GM19328 (cell line): ENCODE results near the gene C8G.

Experiments used
- ATAC-seq: cut with Tn5 transposase; IDR thresholded peaks from one replicate; pipeline ENCODE4 v1.9.1; 2021; ENCODE audit warnings: mild to moderate bottlenecking, moderate library complexity; ENCODE audit not compliant: unreplicated experiment

C8G gene

GRCh38 chr9:136952876-136953770 lies 8.1 kb downstream of the C8G start:
- no peak for ATAC-seq

GRCh38 chr9:136953771-136954269 lies 8.8 kb downstream of the C8G start:
- no peak for ATAC-seq

DNA sequence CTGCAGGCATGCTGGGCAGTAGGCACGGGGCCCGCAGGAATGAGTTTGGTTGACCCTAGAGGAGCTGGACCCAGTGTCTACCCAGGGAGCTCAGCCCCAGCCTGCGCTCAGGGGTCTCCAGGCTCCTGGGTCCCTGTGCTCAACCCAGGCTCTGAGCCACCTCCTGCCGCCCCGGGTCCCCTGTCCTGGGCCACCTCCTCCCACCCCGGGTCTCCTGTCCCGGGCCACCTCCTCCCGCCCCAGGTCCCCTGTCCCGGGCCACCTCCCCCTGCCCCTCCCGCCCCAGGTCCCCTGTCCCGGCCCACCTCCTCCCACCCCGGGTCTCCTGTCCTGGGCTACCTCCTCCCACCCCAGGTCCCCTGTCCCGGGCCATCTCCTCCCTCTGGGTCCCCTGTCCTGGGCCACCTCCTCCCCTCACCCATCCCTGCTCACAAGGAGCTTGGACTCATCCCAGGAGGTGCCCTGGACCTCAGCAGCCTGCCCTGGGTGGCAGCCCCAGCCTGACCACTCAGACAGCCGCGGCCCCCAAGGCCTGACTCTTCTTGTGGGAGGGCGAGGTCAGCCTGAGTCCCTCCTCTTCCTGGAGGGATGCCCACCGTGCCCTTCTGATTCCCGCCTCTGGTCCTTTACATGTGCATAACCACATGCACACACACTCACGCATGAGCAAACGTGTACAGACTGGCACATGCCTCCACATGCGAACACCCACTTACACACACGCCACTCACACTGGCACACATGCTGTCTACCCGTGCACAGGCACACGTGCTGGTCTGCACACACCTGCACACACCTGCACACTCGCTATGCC lies 9.4 kb downstream of the C8G start:
- ATAC-seq: no peak

GRCh38 chr9:136955202-136955942 lies 10.3 kb downstream of the C8G start:
- ATAC-seq: no peak

GRCh38 chr9:136955943-136956335 lies 10.9 kb downstream of the C8G start:
- no peak for ATAC-seq

GRCh38 chr9:136956604-136957003 lies 11.6 kb downstream of the C8G start:
- ATAC-seq: no peak

- no peak for ATAC-seq
Observed at GRCh38 chr9:136957461-136957860, 12.4 kb downstream of the C8G start.

GRCh38 chr9:136957901-136958300 lies 12.9 kb downstream of the C8G start:
- no peak for ATAC-seq

DNA sequence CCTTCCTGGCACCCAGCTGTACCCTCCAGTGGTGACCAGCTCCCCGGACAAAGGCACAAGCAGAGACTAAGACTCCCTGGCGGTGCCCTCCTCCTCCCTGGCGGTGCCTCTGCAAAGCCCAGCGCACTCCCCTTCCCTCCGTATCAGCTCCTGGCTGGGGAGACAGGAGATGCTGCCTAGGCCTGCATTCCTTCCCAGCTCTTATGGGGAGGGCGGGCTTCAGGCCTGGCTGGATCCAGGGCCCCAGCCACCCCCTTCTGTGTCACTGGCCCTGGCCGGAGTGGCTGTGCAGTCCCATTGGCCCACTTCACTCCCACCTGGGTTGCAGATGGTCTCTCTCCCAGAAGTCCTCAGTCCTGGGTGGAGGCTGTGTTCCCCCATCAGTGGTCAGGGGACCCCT lies 13.4 kb downstream of the C8G start:
- no peak for ATAC-seq

DNA sequence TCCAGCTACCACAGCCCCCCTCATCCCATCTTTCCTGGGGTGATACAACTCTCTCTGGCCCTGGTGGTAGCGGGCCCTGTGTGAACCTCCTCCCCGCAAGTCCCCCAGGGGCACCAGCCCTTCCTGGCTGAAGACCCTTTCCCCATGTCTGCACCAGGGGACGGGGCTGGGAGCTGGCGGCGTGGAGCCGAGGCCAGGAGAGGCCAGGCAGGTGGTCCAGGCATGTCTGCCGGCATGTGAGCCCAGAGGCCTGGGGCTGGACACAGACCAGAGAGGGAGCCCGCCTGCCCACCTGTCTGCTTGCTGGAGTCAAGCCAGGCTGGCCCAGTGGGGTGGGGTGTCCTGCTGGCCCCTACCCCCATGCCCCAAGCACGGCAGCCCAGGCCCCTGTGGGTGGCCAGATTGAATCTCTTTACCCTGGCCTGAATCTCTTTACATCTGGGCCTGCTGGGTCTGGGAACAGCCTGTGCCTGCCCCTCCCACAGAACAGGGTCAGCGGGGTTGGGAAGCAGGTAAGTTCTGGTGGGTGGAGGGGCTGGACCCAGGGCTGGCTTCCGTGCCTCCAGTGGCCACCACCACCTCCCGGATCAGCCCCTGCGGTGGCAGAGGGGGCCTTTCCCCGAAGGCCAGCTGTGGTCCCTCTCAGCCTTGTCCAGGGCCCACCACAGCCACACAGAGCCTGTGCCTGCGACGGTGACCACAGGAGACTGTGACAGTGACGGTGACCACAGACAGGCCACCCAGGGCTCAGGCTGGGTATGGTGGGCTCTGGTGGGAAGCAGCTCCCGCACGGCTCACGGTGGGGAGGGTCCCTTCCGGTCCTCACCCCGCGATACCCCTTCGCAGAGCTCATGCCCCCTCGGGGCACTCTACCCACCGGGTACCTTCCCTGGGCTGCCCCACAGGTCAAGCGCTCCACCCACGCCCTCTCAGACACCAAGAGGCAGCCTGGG lies 14.1 kb downstream of the C8G start:
- no peak for ATAC-seq

DNA sequence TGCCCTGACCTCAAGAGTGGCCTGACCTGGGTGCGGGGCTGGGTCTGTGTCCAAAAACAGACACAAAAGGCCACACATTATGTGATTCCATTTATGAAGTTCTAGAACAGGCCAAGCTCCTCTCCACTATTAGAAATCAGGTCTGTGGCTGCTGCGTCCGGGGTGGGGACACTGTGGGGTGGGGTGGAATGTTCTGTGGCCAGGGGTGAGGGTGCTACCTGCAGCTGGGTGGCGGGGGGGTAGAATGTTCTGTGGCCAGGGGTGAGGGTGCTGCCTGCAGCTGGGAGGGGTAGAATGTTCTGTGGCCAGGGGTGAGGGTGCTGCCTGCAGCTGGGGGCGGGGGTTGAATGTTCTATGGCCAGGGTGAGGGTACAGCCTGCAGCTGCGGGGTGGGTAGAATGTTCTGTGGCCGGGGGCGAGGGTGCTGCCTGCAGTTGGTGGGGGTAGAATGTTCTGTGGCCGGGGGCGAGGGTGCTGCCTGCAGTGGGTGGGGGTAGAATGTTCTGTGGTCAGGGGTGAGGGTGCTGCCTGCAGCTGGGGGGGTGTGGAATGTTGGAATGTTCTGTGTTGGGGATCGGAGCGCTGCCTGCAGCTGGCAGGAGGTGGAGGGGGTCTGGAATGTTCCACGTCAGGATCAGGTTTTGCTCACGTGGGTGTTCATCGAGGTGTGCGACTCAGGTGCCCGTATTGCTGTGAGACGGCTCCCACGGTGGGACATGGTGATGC lies 15.3 kb downstream of the C8G start:
- no peak for ATAC-seq

GRCh38 chr9:136960938-136961275 lies 15.9 kb downstream of the C8G start:
- no peak for ATAC-seq

DNA sequence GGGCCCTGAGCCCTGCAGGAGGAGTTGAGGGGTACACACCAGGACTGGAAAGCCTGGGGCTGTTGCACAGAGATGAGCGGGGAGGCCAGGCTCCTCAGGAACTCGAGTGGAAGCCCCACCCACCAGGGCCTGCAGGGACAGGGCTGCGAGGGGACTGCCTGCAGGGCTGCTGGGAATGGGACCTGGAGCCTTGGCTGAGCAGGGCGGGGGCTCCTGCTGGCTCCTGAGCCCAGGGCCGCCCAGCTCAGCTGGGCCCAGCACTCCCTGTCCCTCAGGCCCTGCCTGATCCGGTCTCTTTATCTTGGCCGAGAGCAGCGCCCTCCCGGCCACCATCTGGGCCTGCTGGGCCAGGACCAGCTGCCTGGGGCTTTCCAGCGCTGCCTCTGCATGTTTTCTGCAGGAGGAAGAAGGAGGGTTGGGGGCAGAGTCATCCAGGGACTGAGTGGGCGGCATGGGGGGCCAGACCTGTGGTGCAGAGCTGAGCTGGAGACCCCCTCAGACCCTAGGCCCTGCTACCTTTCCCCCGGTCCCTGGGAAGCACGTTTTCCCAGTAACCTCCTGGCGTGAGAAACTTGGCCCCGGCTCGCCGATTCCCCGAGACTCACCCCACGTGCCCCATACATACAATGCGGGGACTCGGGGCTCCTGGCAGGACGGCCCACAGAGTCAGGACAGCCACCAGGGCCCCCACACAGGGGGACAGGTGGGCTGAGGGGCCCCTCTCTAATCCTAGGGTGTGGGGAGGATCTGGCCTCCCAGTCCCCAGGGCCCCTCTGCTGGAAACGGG lies 16.4 kb downstream of the C8G start:
- no peak for ATAC-seq

GRCh38 chr9:136962163-136962562 lies 17.1 kb downstream of the C8G start:
- no peak for ATAC-seq

- ATAC-seq: no peak
Observed at GRCh38 chr9:136962701-136963248, 17.7 kb downstream of the C8G start.

- ATAC-seq: no peak
Observed at GRCh38 chr9:136963341-136963740, 18.3 kb downstream of the C8G start.

- ATAC-seq: no peak
Observed at GRCh38 chr9:136963751-136964150, 18.7 kb downstream of the C8G start.

DNA sequence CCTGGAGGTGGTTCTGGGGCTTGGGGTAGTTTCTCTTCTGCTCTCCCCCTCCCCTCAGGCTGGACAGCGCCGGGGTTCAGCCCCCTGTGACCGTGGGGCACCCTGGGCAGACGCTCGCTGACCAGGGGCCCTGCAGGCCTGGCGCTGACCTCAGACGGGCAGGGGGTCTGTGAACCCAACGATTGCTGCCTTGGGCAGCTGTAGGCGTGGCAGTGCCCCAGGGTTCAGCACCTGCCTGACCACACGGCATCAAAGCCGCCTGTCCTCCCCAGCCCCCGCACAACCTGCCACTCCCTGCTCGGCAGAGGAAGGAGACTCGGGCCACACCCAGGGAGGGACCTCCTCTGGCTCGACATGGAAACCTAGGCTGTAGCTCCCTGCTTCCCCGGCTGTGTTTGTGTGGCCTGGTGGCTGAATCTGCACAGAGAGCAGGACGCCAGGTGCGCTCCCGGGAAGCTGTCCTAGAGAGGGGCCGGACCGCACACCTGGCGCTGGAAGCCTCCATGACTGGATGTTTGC lies 19.2 kb downstream of the C8G start:
- ATAC-seq: no peak
